SK-N-SH treated with all-trans-retinoic acid at 6 μM for 48 hours (cell line): ENCODE measurements around the gene GPR3.

Source experiments
- ATAC-seq: fragments of 200-7000 bp; cut with Tn5 transposase; 3 replicates; pipeline ENCODE4 v1.9.1; 2020; ENCODE audit warnings: mild to moderate bottlenecking, moderate library complexity
- ARNTL ChIP-seq: fragments of 450-650 bp; formaldehyde crosslinking; IDR thresholded peaks from 2 replicates; pipeline ENCODE4 v1.5.0; 2020; ENCODE audit warnings: low read depth, mild to moderate bottlenecking, moderate library complexity, borderline replicate concordance
- CREB5 ChIP-seq: fragments of 250-450 bp; sonication (Bioruptor Pico); IDR thresholded peaks from 2 replicates; pipeline ENCODE4 v1.5.1; 2020; ENCODE audit warnings: low read depth, mild to moderate bottlenecking, moderate library complexity
- CSDC2 ChIP-seq: fragments of 250-450 bp; sonication (Bioruptor Pico); IDR thresholded peaks from 2 replicates; pipeline ENCODE4 v1.5.0; 2020; ENCODE audit warnings: mild to moderate bottlenecking, moderate library complexity
- CSRNP3 ChIP-seq: fragments of 250-450 bp; sonication (Bioruptor Pico); IDR thresholded peaks from 2 replicates; pipeline ENCODE4 v1.5.1; 2021; ENCODE audit warnings: mild to moderate bottlenecking, moderate library complexity
- ESRRG ChIP-seq: fragments of 250-450 bp; sonication (Bioruptor Pico); IDR thresholded peaks from 2 replicates; pipeline ENCODE4 v1.6.1; 2021; ENCODE audit warnings: mild to moderate bottlenecking
- GLIS3 ChIP-seq: fragments of 250-450 bp; sonication (Bioruptor Pico); IDR thresholded peaks from 2 replicates; pipeline ENCODE4 v1.5.0; 2020; ENCODE audit warnings: mild to moderate bottlenecking, moderate library complexity
- ISL1 ChIP-seq: fragments of 250-450 bp; sonication (Bioruptor Pico); IDR thresholded peaks from 2 replicates; pipeline ENCODE4 v2.1.2; 2022; ENCODE audit warnings: mild to moderate bottlenecking, moderate library complexity
- OSR1 ChIP-seq: fragments of 250-450 bp; sonication (Bioruptor Pico); IDR thresholded peaks from 2 replicates; pipeline ENCODE4 v1.8.0; 2022; ENCODE audit warnings: moderate library complexity, mild to moderate bottlenecking, inconsistent platforms
- RARB ChIP-seq: fragments of 250-450 bp; sonication (Bioruptor Pico); IDR thresholded peaks from 2 replicates; pipeline ENCODE4 v1.8.0; 2021; ENCODE audit warnings: mild to moderate bottlenecking, moderate library complexity
- SNAI2 ChIP-seq: fragments of 250-450 bp; sonication (Bioruptor Pico); IDR thresholded peaks from 2 replicates; pipeline ENCODE4 v1.5.0; 2020; ENCODE audit warnings: mild to moderate bottlenecking, moderate library complexity
- TCF4 ChIP-seq: fragments of 250-450 bp; sonication (Bioruptor Pico); IDR thresholded peaks from 2 replicates; pipeline ENCODE4 v1.8.0; 2021; ENCODE audit warnings: mild to moderate bottlenecking, moderate library complexity, borderline replicate concordance
- TOX ChIP-seq: fragments of 250-450 bp; sonication (Bioruptor Pico); IDR thresholded peaks from 2 replicates; pipeline ENCODE4 v1.8.0; 2021; ENCODE audit warnings: mild to moderate bottlenecking, moderate library complexity, borderline replicate concordance
- ZFP3 ChIP-seq: fragments of 250-450 bp; sonication (Bioruptor Pico); IDR thresholded peaks from 2 replicates; pipeline ENCODE4 v1.5.0; 2020; ENCODE audit warnings: mild to moderate bottlenecking, moderate library complexity
- ZFP30 ChIP-seq: fragments of 450-650 bp; formaldehyde crosslinking; IDR thresholded peaks from 2 replicates; pipeline ENCODE4 v1.5.0; 2022; ENCODE audit warnings: mild to moderate bottlenecking, moderate library complexity
- ZNF565 ChIP-seq: fragments of 450-650 bp; formaldehyde crosslinking; conservative IDR thresholded peaks from 2 replicates; pipeline ENCODE4 v1.5.0; 2020; ENCODE audit warnings: low read depth, mild to moderate bottlenecking, moderate library complexity
- ZNF8 ChIP-seq: fragments of 450-650 bp; formaldehyde crosslinking; IDR thresholded peaks from 2 replicates; pipeline ENCODE4 v1.5.0; 2020; ENCODE audit warnings: mild to moderate bottlenecking, moderate library complexity
- TF ChIP-seq, protein P1 (sequence below): fragments of 250-450 bp; sonication (Bioruptor Pico); IDR thresholded peaks from 2 replicates; pipeline ENCODE4 v1.8.0; 2021; ENCODE audit warnings: low read depth, mild to moderate bottlenecking, moderate library complexity, borderline replicate concordance
- TF ChIP-seq, protein P2 (sequence below): fragments of 250-450 bp; sonication (Bioruptor Pico); IDR thresholded peaks from 2 replicates; pipeline ENCODE4 v1.8.0; 2020; ENCODE audit warnings: mild to moderate bottlenecking, moderate library complexity, borderline replicate concordance

GPR3 gene

GRCh38 chr1:27435566-27436203 lies 43.3 kb downstream of the GPR3 start (continued):
- no peak for TF ChIP-seq ISL1 (CRISPR knock-in tag)
- TF ChIP-seq ZFP30 (CRISPR knock-in tag) = no peak
- TF ChIP-seq SNAI2 (CRISPR knock-in tag) = no peak
- no peak for TF ChIP-seq GLIS3 (CRISPR knock-in tag)
- TF ChIP-seq CSRNP3 (CRISPR knock-in tag) = no peak
- TF ChIP-seq CSDC2 (CRISPR knock-in tag) = no peak
- TF ChIP-seq, protein P1, sequence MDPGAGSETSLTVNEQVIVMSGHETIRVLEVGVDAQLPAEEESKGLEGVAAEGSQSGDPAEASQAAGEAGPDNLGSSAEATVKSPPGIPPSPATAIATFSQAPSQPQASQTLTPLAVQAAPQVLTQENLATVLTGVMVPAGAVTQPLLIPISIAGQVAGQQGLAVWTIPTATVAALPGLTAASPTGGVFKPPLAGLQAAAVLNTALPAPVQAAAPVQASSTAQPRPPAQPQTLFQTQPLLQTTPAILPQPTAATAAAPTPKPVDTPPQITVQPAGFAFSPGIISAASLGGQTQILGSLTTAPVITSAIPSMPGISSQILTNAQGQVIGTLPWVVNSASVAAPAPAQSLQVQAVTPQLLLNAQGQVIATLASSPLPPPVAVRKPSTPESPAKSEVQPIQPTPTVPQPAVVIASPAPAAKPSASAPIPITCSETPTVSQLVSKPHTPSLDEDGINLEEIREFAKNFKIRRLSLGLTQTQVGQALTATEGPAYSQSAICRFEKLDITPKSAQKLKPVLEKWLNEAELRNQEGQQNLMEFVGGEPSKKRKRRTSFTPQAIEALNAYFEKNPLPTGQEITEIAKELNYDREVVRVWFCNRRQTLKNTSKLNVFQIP (CRISPR knock-in tag) = no peak
- TF ChIP-seq TOX (CRISPR knock-in tag) = no peak

- no peak for ATAC-seq
- TF ChIP-seq, protein P2, sequence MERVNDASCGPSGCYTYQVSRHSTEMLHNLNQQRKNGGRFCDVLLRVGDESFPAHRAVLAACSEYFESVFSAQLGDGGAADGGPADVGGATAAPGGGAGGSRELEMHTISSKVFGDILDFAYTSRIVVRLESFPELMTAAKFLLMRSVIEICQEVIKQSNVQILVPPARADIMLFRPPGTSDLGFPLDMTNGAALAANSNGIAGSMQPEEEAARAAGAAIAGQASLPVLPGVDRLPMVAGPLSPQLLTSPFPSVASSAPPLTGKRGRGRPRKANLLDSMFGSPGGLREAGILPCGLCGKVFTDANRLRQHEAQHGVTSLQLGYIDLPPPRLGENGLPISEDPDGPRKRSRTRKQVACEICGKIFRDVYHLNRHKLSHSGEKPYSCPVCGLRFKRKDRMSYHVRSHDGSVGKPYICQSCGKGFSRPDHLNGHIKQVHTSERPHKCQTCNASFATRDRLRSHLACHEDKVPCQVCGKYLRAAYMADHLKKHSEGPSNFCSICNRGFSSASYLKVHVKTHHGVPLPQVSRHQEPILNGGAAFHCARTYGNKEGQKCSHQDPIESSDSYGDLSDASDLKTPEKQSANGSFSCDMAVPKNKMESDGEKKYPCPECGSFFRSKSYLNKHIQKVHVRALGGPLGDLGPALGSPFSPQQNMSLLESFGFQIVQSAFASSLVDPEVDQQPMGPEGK = no peak
- TF ChIP-seq RARB (CRISPR knock-in tag) = no peak
- TF ChIP-seq CREB5 (CRISPR knock-in tag) = no peak
- no peak for TF ChIP-seq ARNTL (CRISPR knock-in tag)
- no peak for TF ChIP-seq GLIS3 (CRISPR knock-in tag)
- no peak for TF ChIP-seq ISL1 (CRISPR knock-in tag)
- TF ChIP-seq CSRNP3 (CRISPR knock-in tag) = no peak
- TF ChIP-seq TOX (CRISPR knock-in tag) = no peak
- no peak for TF ChIP-seq OSR1 (CRISPR knock-in tag)
- no peak for TF ChIP-seq TCF4
- no peak for TF ChIP-seq SNAI2 (CRISPR knock-in tag)
- TF ChIP-seq ZFP3 (CRISPR knock-in tag) = no peak
These were observed 44.1 kb downstream of the GPR3 start for GRCh38 chr1:27436204-27437159.

DNA sequence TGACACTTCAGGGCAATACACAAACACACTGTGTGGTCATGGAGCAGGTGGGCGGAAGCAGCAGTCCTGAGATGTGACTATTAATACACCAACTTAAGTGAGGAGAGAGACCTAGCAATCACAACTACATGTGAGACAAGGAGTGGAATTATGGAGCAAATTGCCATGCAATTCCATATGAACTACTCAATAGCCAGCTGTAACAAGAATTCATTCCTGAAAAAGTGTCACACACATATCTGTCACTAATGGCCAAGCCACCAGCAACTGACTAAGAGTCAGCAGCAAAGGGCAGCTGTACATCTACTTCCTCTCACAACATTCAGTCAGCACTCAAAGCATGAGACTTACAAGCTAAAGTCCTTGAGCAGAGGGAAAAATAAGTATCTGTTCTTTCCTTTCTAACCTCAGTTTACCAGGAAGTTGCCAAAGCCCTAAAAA lies 46.2 kb downstream of the GPR3 start:
- ATAC-seq = no peak
- TF ChIP-seq TOX (CRISPR knock-in tag) = no peak

DNA sequence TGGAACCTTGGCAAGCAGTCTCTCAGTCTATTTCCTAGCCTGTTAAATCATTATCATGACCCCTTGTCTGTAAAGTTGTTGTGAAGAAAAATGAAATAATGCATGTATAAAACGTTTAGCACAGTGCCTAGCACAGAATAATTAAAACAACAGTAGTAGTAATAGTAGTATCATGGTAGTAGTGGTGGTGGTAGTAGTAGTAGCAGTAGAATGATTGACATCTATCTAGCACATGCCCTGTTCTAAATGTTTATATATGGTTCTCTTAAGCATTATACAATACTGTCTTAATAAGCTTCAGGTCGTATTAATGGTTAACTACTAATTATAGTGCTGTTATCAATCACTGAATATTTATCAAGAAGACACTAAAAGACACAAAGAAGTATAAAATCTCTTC lies 46.7 kb downstream of the GPR3 start:
- TF ChIP-seq CSRNP3 (CRISPR knock-in tag) = no peak
- TF ChIP-seq ZNF8 (CRISPR knock-in tag) = no peak
- TF ChIP-seq TCF4 = no peak
- TF ChIP-seq ZFP3 (CRISPR knock-in tag) = no peak
- no peak for TF ChIP-seq ZNF565 (CRISPR knock-in tag)
- no peak for TF ChIP-seq CSDC2 (CRISPR knock-in tag)
- TF ChIP-seq OSR1 (CRISPR knock-in tag) = no peak
- no peak for TF ChIP-seq ZFP30 (CRISPR knock-in tag)
- TF ChIP-seq ESRRG (CRISPR knock-in tag) = no peak
- ATAC-seq = no peak
